HEK293T (cell line): ENCODE results near the gene PCDH17.

Experiments
- ARNT ChIP-seq: fragments of 450-650 bp; IDR thresholded peaks from 2 replicates; pipeline ENCODE4 v1.6.1; 2017; ENCODE audit warnings: mild to moderate bottlenecking
- CTBP1 ChIP-seq: fragments of 450-650 bp; IDR thresholded peaks from 2 replicates; pipeline ENCODE4 v1.6.1; 2016; ENCODE audit warnings: borderline replicate concordance
- ELF4 ChIP-seq: fragments of 450-650 bp; IDR thresholded peaks from 2 replicates; pipeline ENCODE4 v1.6.1; 2017; ENCODE audit warnings: antibody characterized with exemption
- FOXA1 ChIP-seq: fragments of 450-650 bp; IDR thresholded peaks from 2 replicates; pipeline ENCODE4 v1.6.1; 2016; ENCODE audit warnings: mild to moderate bottlenecking
- FOXK2 ChIP-seq: fragments of 450-650 bp; IDR thresholded peaks from 2 replicates; pipeline ENCODE4 v1.6.1; 2016; ENCODE audit warnings: mild to moderate bottlenecking
- FOXM1 ChIP-seq: fragments of 450-650 bp; IDR thresholded peaks from 2 replicates; pipeline ENCODE4 v1.6.1; 2017; ENCODE audit warnings: mild to moderate bottlenecking, borderline replicate concordance
- NFRKB ChIP-seq: fragments of 450-650 bp; IDR thresholded peaks from 2 replicates; pipeline ENCODE4 v1.6.1; 2016; ENCODE audit warnings: mild to moderate bottlenecking, moderate library complexity
- SP1 ChIP-seq: fragments of 450-650 bp; IDR thresholded peaks from 2 replicates; pipeline ENCODE4 v1.6.1; 2017
- SUZ12 ChIP-seq: fragments of 450-650 bp; IDR thresholded peaks from 2 replicates; pipeline ENCODE4 v1.6.1; 2016; ENCODE audit warnings: mild to moderate bottlenecking
- TARDBP ChIP-seq: fragments of 450-650 bp; IDR thresholded peaks from 2 replicates; pipeline ENCODE4 v1.6.1; 2016
- ZNF384 ChIP-seq: fragments of 450-650 bp; IDR thresholded peaks from 2 replicates; pipeline ENCODE4 v1.6.1; 2016
- TF ChIP-seq, protein P1 (sequence below): fragments of 450-650 bp; IDR thresholded peaks from 2 replicates; pipeline ENCODE4 v1.6.1; 2016

DNA sequence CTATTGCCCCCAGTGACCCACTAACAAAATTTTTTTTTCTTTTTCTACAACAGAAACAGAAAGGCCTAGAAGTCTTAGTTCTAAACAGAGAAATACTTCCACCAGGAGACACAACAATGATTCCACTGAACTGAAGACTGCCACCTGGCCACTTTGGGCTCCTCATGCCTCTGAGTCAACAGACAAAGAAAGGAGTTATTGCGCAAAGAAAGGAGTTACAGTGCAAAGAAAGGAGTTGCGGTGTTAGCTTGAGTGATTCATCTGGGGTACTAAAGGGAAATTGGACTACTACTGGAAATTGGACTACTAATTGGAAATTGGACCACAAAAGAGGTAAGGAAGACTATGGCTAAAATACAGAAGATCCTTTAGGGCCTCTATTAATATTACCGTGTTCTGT, 116.6 kb downstream of the PCDH17 start:
- TF ChIP-seq FOXK2 (no peak), SUZ12 (no peak), SP1 (no peak), ELF4 (no peak), ARNT (no peak), TARDBP (no peak), FOXM1 (no peak), ZNF384 (no peak), NFRKB (no peak), CTBP1 (no peak), FOXA1 (no peak)
- TF ChIP-seq, protein P1, sequence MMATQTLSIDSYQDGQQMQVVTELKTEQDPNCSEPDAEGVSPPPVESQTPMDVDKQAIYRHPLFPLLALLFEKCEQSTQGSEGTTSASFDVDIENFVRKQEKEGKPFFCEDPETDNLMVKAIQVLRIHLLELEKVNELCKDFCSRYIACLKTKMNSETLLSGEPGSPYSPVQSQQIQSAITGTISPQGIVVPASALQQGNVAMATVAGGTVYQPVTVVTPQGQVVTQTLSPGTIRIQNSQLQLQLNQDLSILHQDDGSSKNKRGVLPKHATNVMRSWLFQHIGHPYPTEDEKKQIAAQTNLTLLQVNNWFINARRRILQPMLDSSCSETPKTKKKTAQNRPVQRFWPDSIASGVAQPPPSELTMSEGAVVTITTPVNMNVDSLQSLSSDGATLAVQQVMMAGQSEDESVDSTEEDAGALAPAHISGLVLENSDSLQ = no peak
